Lower leg skin (tissue), 3 donors: ENCODE measurements around the gene C9orf85.

Source experiments
- CTCF ChIP-seq, 3 donors: fragments of 450-650 bp; IDR thresholded peaks; one replicate each; pipeline ENCODE4 v1.5.1; 2016; ENCODE audit warnings: antibody characterized with exemption in 3 of 3, mild to moderate bottlenecking in 3 of 3, moderate library complexity in 2 of 3
- POLR2A ChIP-seq, 2 donors: fragments of 450-650 bp; IDR thresholded peaks; one replicate each; pipeline ENCODE4 v1.6.1; 2016 to 2017; ENCODE audit warnings: antibody characterized with exemption in 2 of 2, mild to moderate bottlenecking in 1 of 2, moderate library complexity in 1 of 2

DNA sequence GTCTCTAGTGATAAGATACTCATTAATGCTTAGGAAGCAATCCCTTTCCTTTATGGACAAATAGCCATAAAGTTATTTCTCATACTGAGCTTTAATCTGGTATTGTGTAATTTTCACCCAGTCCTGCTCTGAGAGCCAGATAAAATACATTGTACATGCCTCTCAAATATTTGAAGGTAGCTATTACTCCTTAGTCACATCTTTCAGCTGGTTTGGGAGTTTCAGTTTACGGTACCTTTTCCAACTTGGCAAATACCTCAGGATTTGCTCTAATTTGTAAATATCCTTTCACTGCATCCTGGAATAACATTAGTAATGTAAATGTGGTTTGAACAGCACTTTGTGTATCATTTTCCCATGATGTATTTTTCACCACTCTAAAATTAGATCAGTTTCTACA is 47.8 kb upstream of the C9orf85 start:
- TF ChIP-seq POLR2A (IDR thresholded peaks at IDR 0.05) (no peak), CTCF (IDR thresholded peaks at IDR 0.05) (no peak)
